ENCODE measurements around the gene MTMR1. TPM values are rescaled to one million over a fixed set of nuclear protein-coding genes. Genes with fewer than 3 reads are reported as not detected.

Gene MTMR1
- total RNA-seq, 4 donors from 2014 or later: 17.3 to 26.1 (median 21.5) TPM

DNA sequence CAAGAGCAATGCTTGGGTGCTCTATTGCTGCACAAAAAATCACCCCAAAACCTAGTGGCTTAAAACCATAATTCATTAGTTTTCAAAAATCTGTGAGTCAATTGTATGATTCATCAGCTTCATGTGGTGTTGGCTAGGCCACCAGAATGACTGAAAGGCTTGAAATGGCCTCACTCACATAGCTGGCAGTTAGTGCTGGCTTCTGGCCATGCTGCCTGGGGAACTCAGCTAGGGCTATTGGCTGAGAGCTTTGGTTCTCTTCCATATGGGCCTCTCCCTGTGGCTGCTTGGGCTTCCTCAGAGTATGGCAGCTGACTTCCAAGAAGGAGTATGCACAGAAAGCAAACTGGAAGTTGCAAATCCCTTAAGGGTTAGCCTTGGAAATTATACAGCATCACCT lies 3.1 kb upstream of the MTMR1 start:
- ATAC-seq: no peak
- H3K36me3 ChIP-seq: no peaks in the 10 kb centered on the region

GRCh38 chrX:150692296-150692695 lies 900 bp upstream of the MTMR1 start:
- H3K9me3 ChIP-seq: no peaks in the 10 kb centered on the region
- H3K27me3 ChIP-seq: no peaks in the 10 kb centered on the region
- H3K27ac ChIP-seq: peak overlapping the region in 3 of 4 donors; percentile 83 to 93 (median 85)
- no peak for ATAC-seq
- no peak for TF ChIP-seq CTCF (IDR thresholded peaks at IDR 0.05)
- TF ChIP-seq POLR2AphosphoS5 (IDR thresholded peaks at IDR 0.05): no peak
- no peak for TF ChIP-seq POLR2A (IDR thresholded peaks at IDR 0.05)
- no peak for TF ChIP-seq EP300 (IDR thresholded peaks at IDR 0.05)
- 30 to 81% methylated on average over 2 to 3 of the region's 5 CpGs for WGBS, 2 donors (ENCODE audit: low coverage in 1 of 2)
- H3K4me1 ChIP-seq: peaks cover 0 to 25% (median 5%) of the 10 kb centered on the region in 3 donors
- no peaks in the 10 kb centered on the region for H3K36me3 ChIP-seq
- H3K4me3 ChIP-seq: peak overlapping the region; percentile 67 to 98

More for the DNA sequence above, 3.1 kb upstream of the MTMR1 start:
- Histone ChIP-seq H3K27ac (no peak overlapping the region), H3K27me3 (no peaks in the 10 kb centered on the region), H3K9me3 (no peaks in the 10 kb centered on the region), H3K4me1 (peaks cover 0 to 16% (median 5%) of the 10 kb centered on the region in 3 donors), H3K4me3 (no peak overlapping the region)
- TF ChIP-seq POLR2A (IDR thresholded peaks at IDR 0.05): no peak
- TF ChIP-seq POLR2AphosphoS5 (IDR thresholded peaks at IDR 0.05): no peak

DNA sequence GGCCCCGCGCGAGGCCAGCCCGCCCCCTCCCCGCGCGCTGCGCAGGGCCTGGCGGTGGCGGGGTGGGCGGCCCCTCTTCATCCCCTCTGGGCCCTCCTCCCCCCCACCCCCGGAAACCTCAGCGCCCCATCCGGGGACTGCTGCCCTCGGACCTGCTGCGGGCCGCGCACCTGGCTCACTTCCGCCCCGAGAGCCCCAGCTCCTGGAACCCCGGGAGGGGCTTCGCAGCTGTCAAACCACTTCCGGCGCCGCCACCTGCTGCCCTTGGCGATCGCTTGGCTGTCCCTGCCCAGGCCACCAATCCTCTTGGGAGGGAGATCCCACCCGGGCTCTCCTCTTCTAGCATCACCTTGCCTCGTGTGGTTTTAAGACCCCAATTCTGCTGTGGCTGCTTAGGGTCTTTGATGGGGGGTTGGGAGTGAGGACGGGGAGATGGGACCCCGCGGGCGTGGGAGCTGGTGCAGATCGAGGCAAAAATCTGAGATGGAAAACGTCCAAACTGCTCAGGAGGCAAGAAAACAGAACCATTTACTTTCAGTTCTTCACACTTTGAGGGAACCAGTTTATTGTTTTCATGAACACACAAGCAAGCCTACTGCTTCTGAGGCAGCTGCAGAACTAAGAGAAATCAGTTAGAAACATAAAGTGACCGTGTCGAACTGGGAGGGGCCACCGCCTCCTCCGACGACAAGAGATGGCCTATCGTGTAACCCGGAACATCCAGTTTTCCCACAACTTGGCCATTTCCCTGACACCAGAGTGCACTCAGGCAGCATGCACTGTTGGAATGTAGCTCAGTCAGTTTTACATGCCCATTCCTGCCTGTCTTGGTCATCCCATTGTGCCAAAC lies 754 bp downstream of the MTMR1 start:
- H3K36me3 ChIP-seq: no peaks in the 10 kb centered on the region
- peak overlapping the region; percentile 81 to 93 (median 84) for H3K27ac ChIP-seq
- peak; percentile 43 for ATAC-seq
- WGBS, 2 donors (ENCODE audit: low coverage in 1 of 2): 56% methylated on average over 8 of the region's 42 CpGs; no CpG with 5 or more reads in 1 of the 2 donors
- H3K27me3 ChIP-seq: no peaks in the 10 kb centered on the region
- peak overlapping the region; percentile 67 to 98 for H3K4me3 ChIP-seq
- H3K4me1 ChIP-seq: peaks cover 0 to 31% (median 5%) of the 10 kb centered on the region in 3 donors
- no peaks in the 10 kb centered on the region for H3K9me3 ChIP-seq
- TF ChIP-seq CTCF (IDR thresholded peaks at IDR 0.05) (no peak), POLR2A (IDR thresholded peaks at IDR 0.05) (no peak), POLR2AphosphoS5 (IDR thresholded peaks at IDR 0.05) (peak; percentile 19), EP300 (IDR thresholded peaks at IDR 0.05) (no peak)

DNA sequence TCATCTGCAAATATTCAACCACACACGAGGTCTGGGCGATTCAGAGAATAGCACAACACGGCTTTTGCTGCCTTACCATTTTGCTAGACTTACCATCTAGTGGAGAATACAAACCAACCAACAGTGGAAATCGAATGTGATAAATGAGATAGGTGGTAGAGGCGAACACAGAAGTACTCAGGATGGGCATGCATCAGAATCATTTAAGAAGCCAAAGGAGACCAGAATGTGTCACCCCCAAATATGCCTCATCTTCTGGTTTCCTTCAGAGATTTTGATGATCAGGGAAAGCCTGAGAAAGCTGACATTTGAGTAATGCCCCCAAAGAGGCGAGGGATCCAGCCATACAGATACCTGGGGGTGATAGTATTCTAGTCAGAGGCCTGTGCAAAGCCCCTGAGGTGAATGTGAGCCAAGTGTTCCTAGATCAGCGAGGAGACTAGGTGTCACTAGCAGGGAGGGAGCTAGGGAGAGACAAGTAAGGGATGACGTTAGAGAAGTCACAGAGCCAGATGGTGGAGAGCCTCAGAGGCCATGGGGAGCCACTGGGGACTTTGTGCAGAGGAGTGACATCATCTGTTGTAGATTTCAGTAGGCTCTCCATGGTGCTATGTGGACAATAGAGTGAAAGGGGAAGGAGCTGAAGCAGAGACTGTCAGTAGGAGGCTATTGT lies 1.7 kb downstream of the MTMR1 start:
- ATAC-seq: no peak
- Histone ChIP-seq H3K36me3 (no peaks in the 10 kb centered on the region), H3K9me3 (no peaks in the 10 kb centered on the region), H3K27me3 (no peaks in the 10 kb centered on the region), H3K27ac (peak overlapping the region in 3 of 4 donors; percentile 83 to 93 (median 85)), H3K4me1 (peaks cover 0 to 31% (median 5%) of the 10 kb centered on the region in 3 donors), H3K4me3 (no peak overlapping the region)
- WGBS, 2 donors (ENCODE audit: low coverage in 1 of 2): 56 to 59% methylated on average over 4 to 7 of the region's 8 CpGs
- TF ChIP-seq POLR2AphosphoS5 (IDR thresholded peaks at IDR 0.05) (no peak), CTCF (IDR thresholded peaks at IDR 0.05) (no peak), POLR2A (IDR thresholded peaks at IDR 0.05) (no peak), EP300 (IDR thresholded peaks at IDR 0.05) (no peak)

- no peak overlapping the region for H3K27ac ChIP-seq
Observed at GRCh38 chrX:150696331-150696730, 3.1 kb downstream of the MTMR1 start.

More at GRCh38 chrX:150696331-150696730, 3.1 kb downstream of the MTMR1 start:
- TF ChIP-seq CTCF (IDR thresholded peaks at IDR 0.05) (no peak), POLR2AphosphoS5 (IDR thresholded peaks at IDR 0.05) (no peak), POLR2A (IDR thresholded peaks at IDR 0.05) (no peak), EP300 (IDR thresholded peaks at IDR 0.05) (no peak)
- WGBS, 2 donors (ENCODE audit: low coverage in 1 of 2): no CpG with 5 or more reads among the region's 1 CpG
- Histone ChIP-seq H3K36me3 (no peaks in the 10 kb centered on the region), H3K27me3 (no peaks in the 10 kb centered on the region), H3K4me3 (no peak overlapping the region), H3K4me1 (peaks cover 0 to 31% (median 5%) of the 10 kb centered on the region in 3 donors), H3K9me3 (no peaks in the 10 kb centered on the region)
- no peak for ATAC-seq
